ENCODE results near the gene RHBDD1. TPM values are rescaled to one million over a fixed set of nuclear protein-coding genes. Genes with fewer than 3 reads are reported as not detected.

RHBDD1 gene
- total and polyA plus RNA-seq, 4 donors: 8.5 to 45.8 (median 16.1) TPM

DNA sequence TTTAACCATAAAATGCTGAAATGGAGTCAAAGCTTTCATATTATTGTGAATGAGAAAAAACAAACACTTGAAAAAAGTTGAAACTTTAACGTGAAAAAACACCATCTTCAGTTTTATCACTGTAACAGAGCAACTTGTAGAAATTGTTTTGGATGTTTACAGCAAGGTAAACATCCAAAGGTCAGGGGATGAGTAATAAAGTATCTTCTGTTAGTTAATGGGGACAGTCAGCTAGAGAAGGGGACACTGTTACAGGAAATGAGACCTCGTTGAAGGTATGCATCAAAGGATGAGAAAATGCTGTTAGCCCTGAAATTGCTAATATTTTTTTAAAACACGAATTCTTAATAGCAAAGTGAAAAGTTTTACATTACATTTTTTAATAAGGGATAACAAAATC is 2.9 kb downstream of the RHBDD1 start:
- Histone ChIP-seq H3K9me3 (ENCODE audit: control insufficient read depth in 4 of 4, low read length in 3 of 4) (peaks cover 0 to 1% (median 0%) of the 10 kb centered on the region in 4 donors), H3K27me3 (ENCODE audit: control insufficient read depth in 4 of 4, insufficient read depth in 4 of 4, low read length in 3 of 4) (no peaks in the 10 kb centered on the region), H3K27ac (ENCODE audit: low read depth in 1 of 2, low read length in 2 of 2) (no peak overlapping the region), H3K4me3 (ENCODE audit: low read depth in 1 of 3, low read length in 3 of 3) (no peak overlapping the region), H3K36me3 (ENCODE audit: control insufficient read depth in 4 of 4, insufficient read depth in 3 of 4, low read depth in 1 of 4, low read length in 3 of 4) (peaks cover 0 to 5% (median 0%) of the 10 kb centered on the region in 4 donors), H3K9ac (ENCODE audit: low read depth in 1 of 2, low read length in 2 of 2) (peak overlapping the region in 1 of 2 donors; percentile 28), H3K4me1 (ENCODE audit: control insufficient read depth in 4 of 4, insufficient read depth in 4 of 4, low read length in 3 of 4) (peaks cover 4 to 18% (median 9%) of the 10 kb centered on the region in 4 donors)
- no peak for DNase-seq (ENCODE audit: low spot score)
- TF ChIP-seq CTCF (IDR thresholded peaks at IDR 0.05; ENCODE audit: low read depth, low read length, missing input control) (no peak), HNF4A (conservative IDR thresholded peaks at IDR 0.05) (peak in 1 of 2 donors; percentile 15), TAF1 (conservative IDR thresholded peaks at IDR 0.05) (no peak)
- 63% methylated on average over 3 of the region's 3 CpGs for WGBS

GRCh38 chr2:226839161-226839560 is 3.3 kb downstream of the RHBDD1 start:
- TF ChIP-seq MAX (IDR thresholded peaks at IDR 0.05): no peak
- no peak for TF ChIP-seq FOXA2 (IDR thresholded peaks at IDR 0.05)
- TF ChIP-seq, protein P1, sequence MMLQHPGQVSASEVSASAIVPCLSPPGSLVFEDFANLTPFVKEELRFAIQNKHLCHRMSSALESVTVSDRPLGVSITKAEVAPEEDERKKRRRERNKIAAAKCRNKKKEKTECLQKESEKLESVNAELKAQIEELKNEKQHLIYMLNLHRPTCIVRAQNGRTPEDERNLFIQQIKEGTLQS (IDR thresholded peaks at IDR 0.05): no peak
- TF ChIP-seq TAF1 (conservative IDR thresholded peaks at IDR 0.05): no peak
- no peak for TF ChIP-seq EGR1 (IDR thresholded peaks at IDR 0.05; ENCODE audit: low read depth in 2 of 2)
- TF ChIP-seq CTCF (IDR thresholded peaks at IDR 0.05; ENCODE audit: low read depth, low read length, missing input control): no peak
- TF ChIP-seq, protein P2, sequence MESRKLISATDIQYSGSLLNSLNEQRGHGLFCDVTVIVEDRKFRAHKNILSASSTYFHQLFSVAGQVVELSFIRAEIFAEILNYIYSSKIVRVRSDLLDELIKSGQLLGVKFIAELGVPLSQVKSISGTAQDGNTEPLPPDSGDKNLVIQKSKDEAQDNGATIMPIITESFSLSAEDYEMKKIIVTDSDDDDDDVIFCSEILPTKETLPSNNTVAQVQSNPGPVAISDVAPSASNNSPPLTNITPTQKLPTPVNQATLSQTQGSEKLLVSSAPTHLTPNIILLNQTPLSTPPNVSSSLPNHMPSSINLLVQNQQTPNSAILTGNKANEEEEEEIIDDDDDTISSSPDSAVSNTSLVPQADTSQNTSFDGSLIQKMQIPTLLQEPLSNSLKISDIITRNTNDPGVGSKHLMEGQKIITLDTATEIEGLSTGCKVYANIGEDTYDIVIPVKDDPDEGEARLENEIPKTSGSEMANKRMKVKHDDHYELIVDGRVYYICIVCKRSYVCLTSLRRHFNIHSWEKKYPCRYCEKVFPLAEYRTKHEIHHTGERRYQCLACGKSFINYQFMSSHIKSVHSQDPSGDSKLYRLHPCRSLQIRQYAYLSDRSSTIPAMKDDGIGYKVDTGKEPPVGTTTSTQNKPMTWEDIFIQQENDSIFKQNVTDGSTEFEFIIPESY (IDR thresholded peaks at IDR 0.05): no peak
- no peak for TF ChIP-seq RAD21 (IDR thresholded peaks at IDR 0.05)
- no peak for TF ChIP-seq FOXA1 (IDR thresholded peaks at IDR 0.05)
- TF ChIP-seq YY1 (IDR thresholded peaks at IDR 0.05): no peak
- TF ChIP-seq JUND (IDR thresholded peaks at IDR 0.05): no peak
- no peak for TF ChIP-seq NR2F2 (IDR thresholded peaks at IDR 0.05)
- no peak for TF ChIP-seq HNF4G (IDR thresholded peaks at IDR 0.05)
- TF ChIP-seq SP1 (IDR thresholded peaks at IDR 0.05): no peak
- no peak for TF ChIP-seq GABPA (IDR thresholded peaks at IDR 0.05 in 1 of 2, conservative IDR thresholded peaks at IDR 0.05 in 1 of 2)
- no peak for TF ChIP-seq REST (IDR thresholded peaks at IDR 0.05)
- TF ChIP-seq HNF4A (conservative IDR thresholded peaks at IDR 0.05): no peak
- Histone ChIP-seq H3K9me3 (ENCODE audit: control insufficient read depth in 4 of 4, low read length in 3 of 4) (peaks cover 0 to 1% (median 0%) of the 10 kb centered on the region in 4 donors), H3K27me3 (ENCODE audit: control insufficient read depth in 4 of 4, insufficient read depth in 4 of 4, low read length in 3 of 4) (no peaks in the 10 kb centered on the region), H3K4me1 (ENCODE audit: control insufficient read depth in 4 of 4, insufficient read depth in 4 of 4, low read length in 3 of 4) (peaks cover 4 to 18% (median 8%) of the 10 kb centered on the region in 4 donors), H3K27ac (ENCODE audit: low read depth in 1 of 2, low read length in 2 of 2) (no peak overlapping the region), H3K9ac (ENCODE audit: low read depth in 1 of 2, low read length in 2 of 2) (no peak overlapping the region), H3K4me3 (ENCODE audit: low read depth in 1 of 3, low read length in 3 of 3) (no peak overlapping the region), H3K36me3 (ENCODE audit: control insufficient read depth in 4 of 4, insufficient read depth in 3 of 4, low read depth in 1 of 4, low read length in 3 of 4) (peaks cover 0 to 5% (median 0%) of the 10 kb centered on the region in 4 donors)
- 95% methylated on average over 10 of the region's 10 CpGs for WGBS
- no peak for DNase-seq (ENCODE audit: low spot score)

All from liver (tissue), 9 donors.